ENCODE results near the gene CALCOCO2.

DNA sequence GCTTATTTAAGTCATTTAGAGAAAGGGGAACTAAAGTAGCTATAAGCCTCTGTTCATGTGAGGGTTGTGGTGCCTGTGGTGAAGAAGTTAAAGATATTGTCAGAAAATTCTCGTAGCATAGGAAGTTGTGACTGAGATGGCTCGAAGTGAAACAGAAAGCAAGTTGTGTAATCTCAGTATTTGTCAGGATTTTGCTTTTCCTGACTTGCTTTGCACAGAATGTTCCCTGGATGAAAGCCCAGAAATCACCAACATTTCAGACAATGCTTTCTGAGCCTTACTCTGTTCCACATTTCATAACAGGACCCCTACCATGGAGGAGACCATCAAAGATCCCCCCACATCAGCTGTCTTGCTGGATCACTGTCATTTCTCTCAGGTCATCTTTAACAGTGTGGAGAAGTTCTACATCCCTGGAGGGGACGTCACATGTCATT lies 10.6 kb downstream of the CALCOCO2 start:
- TF ChIP-seq, protein P1, sequence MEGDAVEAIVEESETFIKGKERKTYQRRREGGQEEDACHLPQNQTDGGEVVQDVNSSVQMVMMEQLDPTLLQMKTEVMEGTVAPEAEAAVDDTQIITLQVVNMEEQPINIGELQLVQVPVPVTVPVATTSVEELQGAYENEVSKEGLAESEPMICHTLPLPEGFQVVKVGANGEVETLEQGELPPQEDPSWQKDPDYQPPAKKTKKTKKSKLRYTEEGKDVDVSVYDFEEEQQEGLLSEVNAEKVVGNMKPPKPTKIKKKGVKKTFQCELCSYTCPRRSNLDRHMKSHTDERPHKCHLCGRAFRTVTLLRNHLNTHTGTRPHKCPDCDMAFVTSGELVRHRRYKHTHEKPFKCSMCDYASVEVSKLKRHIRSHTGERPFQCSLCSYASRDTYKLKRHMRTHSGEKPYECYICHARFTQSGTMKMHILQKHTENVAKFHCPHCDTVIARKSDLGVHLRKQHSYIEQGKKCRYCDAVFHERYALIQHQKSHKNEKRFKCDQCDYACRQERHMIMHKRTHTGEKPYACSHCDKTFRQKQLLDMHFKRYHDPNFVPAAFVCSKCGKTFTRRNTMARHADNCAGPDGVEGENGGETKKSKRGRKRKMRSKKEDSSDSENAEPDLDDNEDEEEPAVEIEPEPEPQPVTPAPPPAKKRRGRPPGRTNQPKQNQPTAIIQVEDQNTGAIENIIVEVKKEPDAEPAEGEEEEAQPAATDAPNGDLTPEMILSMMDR (IDR thresholded peaks at IDR 0.05; ENCODE audit: poor library complexity, severe bottlenecking) = no peak
- TF ChIP-seq POLR2AphosphoS5 (IDR thresholded peaks at IDR 0.05) (no peak), MXI1 (conservative IDR thresholded peaks at IDR 0.05; ENCODE audit: poor library complexity, severe bottlenecking) (no peak), EZH2 (IDR thresholded peaks at IDR 0.05; ENCODE audit: borderline replicate concordance, insufficient read depth, low read length, poor library complexity, severe bottlenecking) (no peak), TAF1 (IDR thresholded peaks at IDR 0.05; ENCODE audit: low read depth) (no peak)
- TF ChIP-seq, protein P2, sequence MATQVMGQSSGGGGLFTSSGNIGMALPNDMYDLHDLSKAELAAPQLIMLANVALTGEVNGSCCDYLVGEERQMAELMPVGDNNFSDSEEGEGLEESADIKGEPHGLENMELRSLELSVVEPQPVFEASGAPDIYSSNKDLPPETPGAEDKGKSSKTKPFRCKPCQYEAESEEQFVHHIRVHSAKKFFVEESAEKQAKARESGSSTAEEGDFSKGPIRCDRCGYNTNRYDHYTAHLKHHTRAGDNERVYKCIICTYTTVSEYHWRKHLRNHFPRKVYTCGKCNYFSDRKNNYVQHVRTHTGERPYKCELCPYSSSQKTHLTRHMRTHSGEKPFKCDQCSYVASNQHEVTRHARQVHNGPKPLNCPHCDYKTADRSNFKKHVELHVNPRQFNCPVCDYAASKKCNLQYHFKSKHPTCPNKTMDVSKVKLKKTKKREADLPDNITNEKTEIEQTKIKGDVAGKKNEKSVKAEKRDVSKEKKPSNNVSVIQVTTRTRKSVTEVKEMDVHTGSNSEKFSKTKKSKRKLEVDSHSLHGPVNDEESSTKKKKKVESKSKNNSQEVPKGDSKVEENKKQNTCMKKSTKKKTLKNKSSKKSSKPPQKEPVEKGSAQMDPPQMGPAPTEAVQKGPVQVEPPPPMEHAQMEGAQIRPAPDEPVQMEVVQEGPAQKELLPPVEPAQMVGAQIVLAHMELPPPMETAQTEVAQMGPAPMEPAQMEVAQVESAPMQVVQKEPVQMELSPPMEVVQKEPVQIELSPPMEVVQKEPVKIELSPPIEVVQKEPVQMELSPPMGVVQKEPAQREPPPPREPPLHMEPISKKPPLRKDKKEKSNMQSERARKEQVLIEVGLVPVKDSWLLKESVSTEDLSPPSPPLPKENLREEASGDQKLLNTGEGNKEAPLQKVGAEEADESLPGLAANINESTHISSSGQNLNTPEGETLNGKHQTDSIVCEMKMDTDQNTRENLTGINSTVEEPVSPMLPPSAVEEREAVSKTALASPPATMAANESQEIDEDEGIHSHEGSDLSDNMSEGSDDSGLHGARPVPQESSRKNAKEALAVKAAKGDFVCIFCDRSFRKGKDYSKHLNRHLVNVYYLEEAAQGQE (IDR thresholded peaks at IDR 0.05; ENCODE audit: borderline replicate concordance) = no peak

Data from neural cell (in vitro differentiated cells).